GM18861 (cell line): ENCODE measurements around the gene ZBTB21.

Experiments
- ATAC-seq: cut with Tn5 transposase; IDR thresholded peaks from one replicate; pipeline ENCODE4 v1.9.1; 2021; ENCODE audit not compliant: unreplicated experiment

The ZBTB21 gene

GRCh38 chr21:42040411-42041180, 30.4 kb upstream of the ZBTB21 start:
- no peak for ATAC-seq

DNA sequence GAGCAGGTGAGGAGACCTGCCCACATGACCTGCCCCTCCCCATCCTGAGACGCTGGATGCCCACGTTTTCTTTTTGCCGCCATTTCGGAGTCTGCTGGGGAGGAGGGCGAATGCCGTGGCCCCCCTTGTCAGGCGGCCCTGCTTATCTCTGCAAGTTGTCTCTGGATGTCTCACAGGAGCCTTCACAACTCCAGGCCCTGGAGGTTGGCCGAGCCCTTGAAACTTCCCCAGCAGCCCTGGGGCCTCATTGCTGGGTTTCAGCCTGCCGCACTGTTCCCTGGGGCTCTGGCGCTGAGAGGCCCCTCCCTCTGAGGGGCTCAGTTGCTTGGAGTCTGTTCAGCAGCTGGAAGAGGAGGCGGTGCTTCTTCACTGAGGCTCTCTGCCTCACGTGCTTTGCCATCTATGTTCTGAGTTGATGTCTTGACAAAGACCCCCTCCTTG, 29.8 kb upstream of the ZBTB21 start:
- ATAC-seq = no peak

- no peak for ATAC-seq
Observed at GRCh38 chr21:42039470-42039901, 29.3 kb upstream of the ZBTB21 start.

DNA sequence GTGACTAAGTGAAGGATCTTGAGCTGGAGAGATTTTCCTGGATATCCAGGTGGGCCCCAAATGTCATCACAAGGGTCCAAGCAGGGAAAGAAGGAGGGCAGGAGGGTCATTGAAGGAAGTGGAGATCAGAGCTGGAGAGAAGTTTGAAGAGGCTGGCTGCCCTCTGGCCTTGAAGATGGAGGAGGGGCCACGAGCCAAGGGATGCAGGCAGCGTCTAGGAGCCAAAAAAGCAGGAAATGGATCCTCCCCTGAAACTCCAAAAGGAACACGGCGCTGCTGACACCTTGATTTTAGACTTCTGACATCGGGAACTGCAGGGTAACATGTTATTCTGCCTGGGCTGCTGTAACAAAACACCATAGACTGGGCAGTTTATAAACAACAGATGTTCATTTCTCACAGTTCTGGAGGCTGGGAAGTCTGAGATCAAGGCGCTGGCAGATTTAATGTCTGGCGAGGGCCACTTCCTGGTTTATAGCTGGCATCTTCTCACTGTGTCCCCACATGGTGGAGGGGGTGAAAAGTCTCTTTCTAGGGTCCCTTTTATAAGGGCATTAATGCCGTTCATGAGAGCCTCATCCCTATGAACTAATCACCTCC, 28.8 kb upstream of the ZBTB21 start:
- no peak for ATAC-seq

DNA sequence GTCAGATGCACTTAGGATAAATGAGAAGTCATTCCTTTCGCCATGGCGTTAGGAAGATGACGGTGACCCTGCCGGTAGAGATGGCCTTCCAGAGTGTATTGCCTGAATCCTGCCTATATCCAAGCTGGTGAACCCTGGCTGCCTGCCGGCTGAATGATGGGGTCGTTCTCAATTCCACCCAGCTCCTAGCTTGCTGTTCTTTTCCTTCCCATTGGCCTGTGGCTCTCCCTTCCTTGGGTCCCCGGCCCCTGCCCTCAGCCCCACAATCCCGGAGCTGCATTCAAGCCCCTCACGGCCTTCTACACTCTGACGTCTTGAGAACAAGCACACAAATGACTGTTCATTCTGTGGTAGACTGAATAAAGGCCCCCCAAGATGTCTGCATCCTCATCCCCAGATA, 28.2 kb upstream of the ZBTB21 start:
- ATAC-seq = no peak

GRCh38 chr21:42037943-42038342, 27.8 kb upstream of the ZBTB21 start:
- no peak for ATAC-seq

GRCh38 chr21:42037516-42037915, 27.4 kb upstream of the ZBTB21 start:
- no peak for ATAC-seq

DNA sequence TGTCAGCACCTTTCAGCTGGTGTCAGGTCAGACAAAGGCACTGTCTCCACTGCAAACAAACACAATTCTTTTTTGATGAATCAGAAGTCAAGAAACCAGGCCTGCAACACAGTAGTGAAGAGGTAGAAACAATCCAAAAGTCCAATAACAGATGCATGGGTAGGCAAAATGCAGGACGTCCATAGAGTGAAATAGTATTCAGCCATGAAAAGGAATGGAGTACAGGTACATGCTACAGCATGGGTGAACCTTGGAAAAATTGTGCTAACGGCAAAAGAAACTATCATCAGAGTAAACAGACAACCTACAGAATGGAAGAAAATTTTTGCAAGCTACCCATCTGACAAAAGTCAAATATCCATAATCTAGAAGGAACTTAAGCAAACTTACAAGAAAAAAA, 26.2 kb upstream of the ZBTB21 start:
- no peak for ATAC-seq

- ATAC-seq = no peak
Observed at GRCh38 chr21:42032968-42033367, 22.8 kb upstream of the ZBTB21 start.

GRCh38 chr21:42032266-42032665, 22.1 kb upstream of the ZBTB21 start:
- no peak for ATAC-seq

- no peak for ATAC-seq
Observed at GRCh38 chr21:42031816-42032215, 21.7 kb upstream of the ZBTB21 start.

DNA sequence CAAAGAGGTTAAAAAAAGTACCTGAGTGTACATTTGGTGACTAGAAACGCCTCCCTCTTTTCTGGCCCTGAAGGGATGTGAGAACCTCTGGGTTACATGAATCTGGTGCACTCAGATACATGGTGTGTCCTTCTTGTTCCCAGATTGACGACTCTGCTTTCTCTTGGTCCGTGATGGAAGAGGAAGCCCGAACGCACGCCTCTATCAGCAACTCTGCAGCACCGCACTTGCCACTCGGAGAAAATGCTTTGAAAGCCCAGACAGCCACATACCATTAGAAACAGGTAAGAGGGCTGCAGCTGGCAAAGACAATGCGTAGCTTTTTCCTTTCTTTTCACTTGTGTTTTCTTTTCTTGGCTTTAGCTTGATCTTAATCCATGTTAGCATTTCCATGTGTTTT, 21.1 kb upstream of the ZBTB21 start:
- ATAC-seq = no peak

GRCh38 chr21:42030311-42030710, 20.2 kb upstream of the ZBTB21 start:
- no peak for ATAC-seq

DNA sequence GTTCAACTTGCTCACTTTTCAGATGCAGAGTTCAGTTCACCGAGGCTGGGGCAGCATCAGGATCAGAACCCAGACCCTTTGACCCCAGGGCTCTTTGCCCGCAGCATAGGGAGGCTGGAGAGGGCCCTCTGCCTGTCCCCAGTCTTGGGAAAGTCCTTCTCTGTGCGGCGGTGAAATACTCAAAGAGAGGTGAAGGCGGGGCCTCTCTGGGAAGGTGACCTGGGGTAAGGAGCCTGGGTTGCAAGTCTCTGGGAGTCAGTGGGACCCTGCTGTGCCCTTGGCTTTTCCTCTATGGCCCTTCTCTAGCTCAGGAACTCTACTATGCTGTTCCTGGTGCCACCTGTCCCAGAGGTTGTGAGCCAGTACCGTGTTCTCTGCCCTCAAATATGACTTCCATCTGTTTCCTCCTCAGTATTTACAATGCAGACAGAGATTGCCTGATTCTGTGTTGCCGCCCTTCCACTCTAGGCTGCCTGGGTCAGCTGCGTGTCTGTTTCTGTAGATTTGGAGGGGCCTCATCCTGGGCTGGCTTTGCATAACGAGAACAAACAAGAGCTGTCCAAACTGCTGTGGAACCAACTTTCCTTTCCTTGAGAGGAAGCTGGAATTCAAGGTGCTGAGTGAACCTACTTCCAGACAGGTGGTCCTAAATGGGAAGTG, 18.7 kb upstream of the ZBTB21 start:
- ATAC-seq = no peak

DNA sequence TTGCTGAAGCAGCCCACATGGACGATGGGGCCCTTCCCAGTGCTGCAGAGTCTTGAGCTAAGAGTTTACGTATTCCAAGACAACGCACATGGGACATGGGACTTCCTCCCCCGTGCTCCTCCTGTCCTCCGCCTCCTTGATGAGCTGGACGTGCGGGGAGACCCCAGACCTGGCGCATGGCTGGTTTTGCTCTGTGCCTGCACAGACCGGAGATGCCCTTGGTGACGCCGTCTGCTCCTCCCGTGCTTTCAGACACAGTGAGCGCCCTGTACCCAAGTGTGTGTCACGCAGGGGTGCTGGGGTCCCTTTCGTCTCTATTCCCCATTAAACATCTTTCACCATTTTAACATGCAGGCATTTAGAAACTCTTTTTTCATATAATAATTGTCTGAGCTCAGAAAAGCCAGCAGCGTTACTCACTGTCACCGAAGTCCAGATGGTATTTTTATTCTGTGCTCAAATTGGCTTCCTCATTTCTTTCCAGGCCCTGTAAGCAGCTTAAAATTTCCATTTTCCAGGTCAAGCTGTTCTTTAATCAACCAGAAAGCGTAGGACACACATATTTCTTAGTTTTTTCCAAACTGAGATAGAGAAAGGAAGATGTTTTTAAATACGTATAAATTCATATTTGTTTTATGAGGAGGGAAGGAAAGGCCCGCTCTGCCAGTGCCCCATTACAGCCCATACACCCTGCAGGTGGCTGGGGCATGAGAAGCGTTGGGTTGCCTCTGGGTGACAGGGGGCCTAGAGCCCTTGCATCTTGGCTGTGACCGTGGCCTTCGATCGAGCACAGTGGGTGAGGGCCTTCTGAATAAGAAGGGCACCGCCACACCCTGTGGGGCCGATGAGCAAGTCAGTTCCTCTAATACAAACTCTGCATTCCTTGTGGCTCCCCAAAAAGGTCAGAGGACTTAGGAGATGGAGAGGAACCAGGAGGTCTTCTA, 17.9 kb upstream of the ZBTB21 start:
- no peak for ATAC-seq

GRCh38 chr21:42027085-42027821, 17.1 kb upstream of the ZBTB21 start:
- ATAC-seq = no peak

DNA sequence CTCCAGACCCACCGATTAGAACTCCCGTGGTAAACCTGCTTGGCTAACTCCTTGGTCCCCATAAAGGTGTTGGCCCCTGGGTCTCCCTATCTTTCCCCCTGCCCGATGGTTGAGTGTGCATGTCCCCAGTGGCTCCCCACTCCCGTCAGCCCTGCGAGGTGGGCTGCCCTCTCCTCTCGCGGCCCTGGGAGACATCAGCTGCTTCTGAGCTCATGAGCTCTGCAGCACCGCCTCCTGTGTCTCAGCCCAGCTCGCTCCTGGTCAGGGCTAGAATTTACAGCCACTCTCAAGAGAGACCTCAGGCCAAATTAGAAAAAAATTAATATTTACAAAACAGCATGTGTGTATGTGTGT, 15.9 kb upstream of the ZBTB21 start:
- ATAC-seq = no peak

- ATAC-seq = no peak
Observed at GRCh38 chr21:42025376-42026081, 15.4 kb upstream of the ZBTB21 start.

DNA sequence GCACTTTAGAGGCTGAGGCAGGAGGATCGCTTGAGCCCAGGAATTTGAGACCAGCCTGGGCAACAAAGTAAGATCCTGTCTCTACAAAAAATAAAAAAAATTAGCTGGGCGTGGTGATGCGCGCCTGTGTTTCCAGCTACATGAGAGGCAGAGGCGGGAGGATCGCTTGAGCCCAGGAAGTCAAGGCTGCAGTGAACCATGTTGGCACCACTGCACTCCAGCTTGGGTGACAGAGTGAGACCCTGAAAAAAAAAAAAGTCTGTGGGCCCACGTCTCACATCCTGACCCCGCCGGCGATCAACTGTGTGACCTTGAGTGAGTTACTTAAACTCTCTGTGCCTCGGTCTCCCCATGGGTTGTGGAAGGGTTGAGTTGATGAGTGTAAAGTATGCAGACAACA, 12.7 kb upstream of the ZBTB21 start:
- ATAC-seq = no peak

DNA sequence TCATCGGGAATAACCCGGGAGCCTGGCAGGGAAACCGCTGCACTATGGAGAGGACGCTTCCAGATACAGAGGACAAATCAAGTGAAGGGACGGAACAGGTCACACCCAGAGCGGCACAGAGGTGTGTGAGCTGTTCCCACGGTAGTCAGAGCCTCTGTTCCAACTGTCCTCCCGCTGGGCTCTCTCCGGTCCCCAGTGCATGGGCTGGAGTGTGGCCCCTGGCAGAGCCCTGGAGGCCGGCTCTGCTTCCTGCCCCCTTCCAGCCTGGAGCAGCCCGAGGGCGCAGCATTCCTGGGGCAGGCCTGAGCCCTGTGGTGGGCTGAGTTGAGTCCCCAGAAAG, 11.9 kb upstream of the ZBTB21 start:
- ATAC-seq = no peak
